ENCODE measurements around the gene PRG3. TPM values are rescaled to one million over a fixed set of nuclear protein-coding genes. Genes with fewer than 3 reads are reported as not detected.
"Not testable (repeated sequence)": the region's sequence is repeated elsewhere in the genome, so short reads cannot be mapped to it uniquely, and the experiment has no call there.

Gene PRG3
- total RNA-seq, 2 donors from 2014 or later = not detected

DNA sequence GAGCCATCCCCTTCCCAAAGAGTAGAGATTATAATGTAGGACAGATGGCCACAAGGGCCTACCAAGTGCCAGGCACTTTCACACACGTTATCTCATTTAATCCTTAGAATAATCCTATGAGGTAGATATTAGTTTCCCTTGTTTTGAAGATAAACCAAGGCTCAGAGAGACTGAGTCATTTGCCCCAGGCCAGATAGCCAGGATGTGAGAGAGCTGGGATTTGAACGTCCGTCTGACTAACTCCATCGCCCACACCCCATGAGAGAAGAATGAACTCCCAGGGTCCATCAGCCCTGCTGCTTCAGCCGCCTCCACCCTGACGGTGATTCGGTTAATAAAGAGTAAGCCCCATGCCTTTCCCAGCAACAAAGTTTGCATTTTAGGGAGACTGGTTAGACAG is 10.7 kb downstream of the PRG3 start:
- H3K36me3 Mint-ChIP-seq (ENCODE audit: low read depth) = no peaks in the 10 kb centered on the region
- H3K27me3 Mint-ChIP-seq = peaks cover 31% of the 10 kb centered on the region
- H3K4me3 Mint-ChIP-seq = no peak overlapping the region
- H3K27ac Mint-ChIP-seq = no peak overlapping the region
- no peak for ATAC-seq
- H3K9me3 ChIP-seq (ENCODE audit: control insufficient read depth, low read length, poor library complexity, severe bottlenecking) = no peaks in the 10 kb centered on the region
- H3K4me1 Mint-ChIP-seq = peaks cover 5% of the 10 kb centered on the region
- DNase-seq = no peak

DNA sequence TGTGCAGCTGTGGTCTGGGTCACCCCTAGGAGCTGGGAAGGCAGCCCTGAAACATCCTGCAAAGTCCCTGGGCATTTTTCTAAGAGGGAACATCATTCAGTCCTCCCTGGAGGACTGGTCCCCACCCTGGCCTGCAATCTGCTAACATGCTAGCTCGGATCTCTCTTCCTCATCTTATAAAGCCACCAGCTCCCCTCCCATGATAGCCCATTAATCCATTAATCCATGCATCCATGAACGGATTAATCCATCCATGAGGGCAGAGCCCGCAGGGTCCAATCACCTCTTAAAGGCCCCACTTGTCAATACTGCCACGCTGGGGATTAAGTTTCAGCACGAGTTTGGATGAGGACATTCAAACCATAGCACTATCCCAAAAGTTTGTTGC is 12.1 kb downstream of the PRG3 start:
- no peak overlapping the region for H3K27ac Mint-ChIP-seq

GRCh38 chr11:57368106-57368844 is 12.7 kb downstream of the PRG3 start:
- H3K36me3 Mint-ChIP-seq (ENCODE audit: low read depth) = no peaks in the 10 kb centered on the region
- peaks cover 42% of the 10 kb centered on the region for H3K27me3 Mint-ChIP-seq
- no peak for DNase-seq
- no peaks in the 10 kb centered on the region for H3K9me3 ChIP-seq (ENCODE audit: control insufficient read depth, low read length, poor library complexity, severe bottlenecking)
- ATAC-seq = no peak
- no peak overlapping the region for H3K27ac Mint-ChIP-seq
- no peak overlapping the region for H3K4me3 Mint-ChIP-seq
- H3K4me1 Mint-ChIP-seq = no peaks in the 10 kb centered on the region

More for the DNA sequence above, 12.1 kb downstream of the PRG3 start:
- Mint-ChIP-seq H3K4me3 (no peak overlapping the region), H3K27me3 (peaks cover 36% of the 10 kb centered on the region), H3K36me3 (ENCODE audit: low read depth) (no peaks in the 10 kb centered on the region), H3K4me1 (no peaks in the 10 kb centered on the region)
- H3K9me3 ChIP-seq (ENCODE audit: control insufficient read depth, low read length, poor library complexity, severe bottlenecking) = no peaks in the 10 kb centered on the region
- ATAC-seq = no peak
- no peak for DNase-seq

DNA sequence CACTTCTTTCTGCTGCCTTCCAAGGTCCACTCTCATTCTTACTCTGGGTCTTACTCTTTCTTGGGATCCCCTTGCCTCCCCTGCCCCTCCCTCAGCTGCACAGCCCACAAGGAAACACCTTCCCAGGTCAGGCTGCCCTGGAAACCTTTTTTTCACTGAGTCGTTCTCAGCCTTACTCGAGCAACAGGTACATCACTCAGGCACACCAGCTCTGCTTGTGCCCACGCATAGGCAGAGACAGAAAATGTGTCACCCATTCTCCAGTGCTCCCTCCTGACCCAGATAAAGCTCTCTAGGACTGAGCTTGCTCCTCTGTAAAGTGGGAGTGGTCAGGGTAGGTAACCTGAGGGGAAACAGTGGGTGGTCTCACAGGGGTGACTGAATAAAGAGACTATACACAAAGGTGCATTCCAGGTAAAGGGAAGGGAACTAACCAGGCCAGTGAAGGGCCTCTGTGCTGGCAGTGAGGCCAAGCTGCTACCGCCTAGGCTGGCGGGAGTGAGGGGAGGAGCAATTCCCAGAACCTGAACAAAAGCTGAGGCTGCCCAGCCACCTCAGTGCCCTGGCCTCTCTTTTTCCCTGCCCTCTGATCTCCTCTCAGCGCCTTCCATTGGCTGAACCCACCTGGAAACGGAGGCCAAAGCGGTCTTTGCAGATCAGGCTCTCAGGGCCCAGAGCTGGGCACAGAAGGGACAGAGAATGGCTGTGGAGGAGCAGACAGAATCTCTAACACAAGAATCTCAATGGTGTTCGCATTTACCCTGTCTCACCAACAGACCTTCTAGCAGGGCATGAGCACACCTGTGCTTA is 15.9 kb downstream of the PRG3 start:
- Mint-ChIP-seq H3K27ac (no peak overlapping the region), H3K4me1 (no peaks in the 10 kb centered on the region), H3K4me3 (no peak overlapping the region), H3K27me3 (peaks cover 47% of the 10 kb centered on the region), H3K36me3 (ENCODE audit: low read depth) (no peaks in the 10 kb centered on the region)
- no peaks in the 10 kb centered on the region for H3K9me3 ChIP-seq (ENCODE audit: control insufficient read depth, low read length, poor library complexity, severe bottlenecking)
- no peak for ATAC-seq
- DNase-seq = no peak

GRCh38 chr11:57363131-57364080 is 17.5 kb downstream of the PRG3 start:
- no peaks in the 10 kb centered on the region for H3K4me1 Mint-ChIP-seq
- H3K9me3 ChIP-seq (ENCODE audit: control insufficient read depth, low read length, poor library complexity, severe bottlenecking) = no peaks in the 10 kb centered on the region
- ATAC-seq = no peak
- H3K36me3 Mint-ChIP-seq (ENCODE audit: low read depth) = no peaks in the 10 kb centered on the region
- no peak overlapping the region for H3K4me3 Mint-ChIP-seq
- DNase-seq = no peak
- peaks cover 42% of the 10 kb centered on the region for H3K27me3 Mint-ChIP-seq
- H3K27ac Mint-ChIP-seq = no peak overlapping the region

DNA sequence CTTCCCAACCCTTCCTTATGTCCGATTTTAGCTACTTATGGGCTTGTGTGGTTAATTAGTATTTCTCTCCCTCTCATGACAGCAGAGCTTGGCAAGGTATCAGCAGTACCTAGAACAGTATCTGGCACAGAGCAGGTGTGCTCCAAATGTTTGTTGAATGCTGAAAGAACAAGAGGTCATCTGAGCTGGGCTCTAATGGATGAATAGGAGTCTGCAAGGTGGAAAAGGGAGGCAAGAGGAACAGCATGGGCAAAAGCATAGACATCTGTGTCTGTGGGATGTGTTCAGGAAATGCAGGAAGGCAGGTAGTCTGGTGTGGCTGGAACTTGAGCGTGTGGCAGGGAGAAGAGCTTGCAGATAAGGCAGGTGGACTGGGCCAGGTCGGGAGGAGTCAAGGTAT is 19.0 kb downstream of the PRG3 start:
- Mint-ChIP-seq H3K27ac (no peak overlapping the region), H3K36me3 (ENCODE audit: low read depth) (no peaks in the 10 kb centered on the region), H3K4me3 (no peak overlapping the region), H3K4me1 (no peaks in the 10 kb centered on the region), H3K27me3 (peaks cover 33% of the 10 kb centered on the region)
- DNase-seq (no peak), ATAC-seq (no peak)
- H3K9me3 ChIP-seq (ENCODE audit: control insufficient read depth, low read length, poor library complexity, severe bottlenecking) = no peaks in the 10 kb centered on the region

DNA sequence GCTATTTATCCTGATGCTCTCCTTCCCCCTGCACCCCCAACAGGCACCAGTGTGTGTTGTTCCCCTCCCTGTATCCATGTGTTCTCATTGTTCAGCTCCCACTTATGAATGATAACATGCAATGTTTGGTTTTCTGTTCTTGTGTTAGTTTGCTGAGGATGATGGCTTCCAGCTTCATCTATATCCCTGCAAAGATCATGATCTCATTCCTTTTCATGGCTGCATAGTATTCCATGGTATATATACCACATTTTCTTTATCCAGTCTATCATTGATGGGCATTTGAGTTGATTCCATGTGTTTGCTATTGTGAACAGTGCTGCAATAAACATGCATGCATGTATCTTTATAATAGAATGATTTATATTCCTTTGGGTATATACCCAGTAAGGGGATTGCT is 19.5 kb downstream of the PRG3 start:
- not testable (repeated sequence) for H3K27ac Mint-ChIP-seq; ATAC-seq; DNase-seq; H3K36me3 Mint-ChIP-seq (ENCODE audit: low read depth); H3K4me1 Mint-ChIP-seq; H3K9me3 ChIP-seq (ENCODE audit: control insufficient read depth, low read length, poor library complexity, severe bottlenecking); H3K4me3 Mint-ChIP-seq
- H3K27me3 Mint-ChIP-seq = peaks cover 28% of the 10 kb centered on the region

DNA sequence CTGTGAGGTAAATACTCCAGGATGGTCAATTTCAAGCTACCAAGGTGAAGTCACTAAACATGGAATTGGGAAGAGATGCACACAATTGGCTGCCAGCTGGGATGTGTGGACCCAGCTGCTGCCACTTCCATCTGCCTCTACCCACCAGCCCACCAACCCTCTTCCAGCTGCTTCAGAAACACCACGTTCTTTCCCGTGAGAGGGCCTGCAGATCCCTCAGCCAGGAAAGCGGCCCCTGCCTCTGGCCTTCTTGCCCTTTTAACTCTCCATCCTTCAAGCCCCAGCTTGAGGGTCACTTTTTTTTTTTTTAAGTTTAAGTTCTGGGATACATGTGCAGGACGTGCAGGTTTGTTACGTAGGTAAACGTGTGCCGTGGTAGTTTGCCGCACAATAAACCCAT is 20.0 kb downstream of the PRG3 start:
- Mint-ChIP-seq H3K27ac (no peak overlapping the region), H3K27me3 (peaks cover 26% of the 10 kb centered on the region)

GRCh38 chr11:57359896-57360690 is 20.9 kb downstream of the PRG3 start:
- no peak overlapping the region for H3K4me3 Mint-ChIP-seq

More for the DNA sequence above, 20.0 kb downstream of the PRG3 start:
- no peak for ATAC-seq
- Mint-ChIP-seq H3K4me1 (no peaks in the 10 kb centered on the region), H3K36me3 (ENCODE audit: low read depth) (no peaks in the 10 kb centered on the region), H3K4me3 (no peak overlapping the region)
- no peaks in the 10 kb centered on the region for H3K9me3 ChIP-seq (ENCODE audit: control insufficient read depth, low read length, poor library complexity, severe bottlenecking)
- DNase-seq = no peak

DNA sequence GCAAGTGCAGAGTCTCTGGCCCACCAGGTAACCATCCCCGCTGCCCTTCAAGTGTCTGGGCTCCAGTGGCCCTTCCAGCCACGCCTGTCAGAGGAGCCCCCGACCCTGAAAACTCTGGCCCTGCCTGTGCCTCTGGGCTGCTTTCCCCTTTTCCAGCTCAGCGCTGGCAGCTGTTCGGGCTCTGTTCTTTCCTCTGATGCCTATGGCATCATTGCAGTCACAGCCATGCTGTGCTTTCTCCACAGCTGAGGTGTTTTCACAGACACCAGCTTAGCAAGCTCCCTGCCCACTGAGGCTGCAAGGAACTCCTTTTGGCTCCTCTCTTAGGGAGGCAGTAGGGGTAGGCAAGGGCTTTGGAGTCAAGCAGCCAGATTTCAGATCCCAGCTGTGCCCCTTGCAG is 21.6 kb downstream of the PRG3 start:
- Mint-ChIP-seq H3K27me3 (peaks cover 25% of the 10 kb centered on the region), H3K4me3 (no peak overlapping the region), H3K36me3 (ENCODE audit: low read depth) (peaks cover 4% of the 10 kb centered on the region), H3K4me1 (peaks cover 3% of the 10 kb centered on the region), H3K27ac (no peak overlapping the region)
- DNase-seq = no peak
- no peak for ATAC-seq
- no peaks in the 10 kb centered on the region for H3K9me3 ChIP-seq (ENCODE audit: control insufficient read depth, low read length, poor library complexity, severe bottlenecking)

More at GRCh38 chr11:57359896-57360690, 20.9 kb downstream of the PRG3 start:
- ATAC-seq = no peak
- Mint-ChIP-seq H3K27me3 (peaks cover 19% of the 10 kb centered on the region), H3K27ac (no peak overlapping the region), H3K4me1 (no peaks in the 10 kb centered on the region), H3K36me3 (ENCODE audit: low read depth) (no peaks in the 10 kb centered on the region)
- DNase-seq = no peak
- H3K9me3 ChIP-seq (ENCODE audit: control insufficient read depth, low read length, poor library complexity, severe bottlenecking) = no peaks in the 10 kb centered on the region

- H3K4me1 Mint-ChIP-seq = peaks cover 3% of the 10 kb centered on the region
- peaks cover 5% of the 10 kb centered on the region for H3K36me3 Mint-ChIP-seq (ENCODE audit: low read depth)
- no peak overlapping the region for H3K4me3 Mint-ChIP-seq
- H3K9me3 ChIP-seq (ENCODE audit: control insufficient read depth, low read length, poor library complexity, severe bottlenecking) = no peaks in the 10 kb centered on the region
- H3K27me3 Mint-ChIP-seq = peaks cover 26% of the 10 kb centered on the region
- ATAC-seq = no peak
- no peak for DNase-seq
- no peak overlapping the region for H3K27ac Mint-ChIP-seq
These were observed 22.0 kb downstream of the PRG3 start for GRCh38 chr11:57358991-57359390.

- Mint-ChIP-seq H3K27ac (no peak overlapping the region), H3K36me3 (ENCODE audit: low read depth) (peaks cover 5% of the 10 kb centered on the region), H3K27me3 (peaks cover 21% of the 10 kb centered on the region), H3K4me1 (peaks cover 3% of the 10 kb centered on the region), H3K4me3 (no peak overlapping the region)
- DNase-seq (no peak), ATAC-seq (no peak)
- no peaks in the 10 kb centered on the region for H3K9me3 ChIP-seq (ENCODE audit: control insufficient read depth, low read length, poor library complexity, severe bottlenecking)
These were observed 22.4 kb downstream of the PRG3 start for GRCh38 chr11:57358543-57358961.

Measured in T-helper 17 cell (primary cell).